ENCODE measurements around the gene GPR25. TPM values are rescaled to one million over a fixed set of nuclear protein-coding genes. Genes with fewer than 3 reads are reported as not detected.
A peak's percentile ranks its signal among the peaks of the same experiment; 100 is the strongest.

GPR25 gene, protein sequence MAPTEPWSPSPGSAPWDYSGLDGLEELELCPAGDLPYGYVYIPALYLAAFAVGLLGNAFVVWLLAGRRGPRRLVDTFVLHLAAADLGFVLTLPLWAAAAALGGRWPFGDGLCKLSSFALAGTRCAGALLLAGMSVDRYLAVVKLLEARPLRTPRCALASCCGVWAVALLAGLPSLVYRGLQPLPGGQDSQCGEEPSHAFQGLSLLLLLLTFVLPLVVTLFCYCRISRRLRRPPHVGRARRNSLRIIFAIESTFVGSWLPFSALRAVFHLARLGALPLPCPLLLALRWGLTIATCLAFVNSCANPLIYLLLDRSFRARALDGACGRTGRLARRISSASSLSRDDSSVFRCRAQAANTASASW
- under 1 TPM in 1 of 4 donors, not detected in 3; 0.48 TPM for total RNA-seq

DNA sequence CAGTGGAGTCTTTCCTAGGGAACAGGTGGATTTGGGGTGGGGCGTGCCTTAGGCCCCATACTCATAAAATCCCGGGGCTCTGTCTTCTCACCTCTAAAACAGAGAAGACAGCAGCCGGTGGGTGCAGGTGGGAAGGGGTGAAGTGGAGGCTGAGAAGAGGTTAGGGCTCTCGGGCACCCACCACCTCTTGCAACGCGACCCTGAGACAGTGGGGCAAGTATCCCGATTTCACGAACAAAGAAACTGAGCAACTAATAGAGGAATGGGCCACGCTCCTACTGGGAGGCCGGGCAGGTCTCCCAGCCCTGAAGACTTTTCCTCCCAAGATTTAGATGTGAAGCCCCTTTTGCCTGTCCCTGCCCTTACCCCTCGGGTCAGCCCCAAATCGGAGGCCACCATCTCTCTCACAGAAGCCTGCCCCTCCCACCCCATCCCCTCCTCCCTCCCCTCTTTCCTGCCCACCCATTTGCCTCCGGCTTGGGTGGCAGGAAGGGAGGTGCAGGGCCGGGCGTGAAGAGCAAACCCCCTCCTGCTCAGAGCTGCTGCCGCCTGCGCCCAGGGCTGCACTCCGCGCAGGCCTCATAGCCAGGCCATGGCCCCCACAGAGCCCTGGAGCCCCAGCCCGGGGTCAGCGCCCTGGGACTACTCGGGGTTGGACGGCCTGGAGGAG is at the start of gene GPR25:
Gene GPR25, plus strand, starts transcription at position 536 of the 670 bp plus-strand sequence. Its CDS starts 57 bp downstream, at position 593.
- H3K27ac ChIP-seq = no peak within 1 kb of the TSS
- peaks cover 73% of the 10 kb centered on the region for H3K27me3 ChIP-seq
- H3K4me1 ChIP-seq = peaks cover 0 to 13% (median 11%) of the 10 kb centered on the region in 4 donors
- TF ChIP-seq POLR2A (IDR thresholded peaks at IDR 0.05) (no peak), EP300 (IDR thresholded peaks at IDR 0.05; ENCODE audit: low read depth) (no peak), POLR2AphosphoS5 (IDR thresholded peaks at IDR 0.05) (no peak)
- TF ChIP-seq, protein P1, sequence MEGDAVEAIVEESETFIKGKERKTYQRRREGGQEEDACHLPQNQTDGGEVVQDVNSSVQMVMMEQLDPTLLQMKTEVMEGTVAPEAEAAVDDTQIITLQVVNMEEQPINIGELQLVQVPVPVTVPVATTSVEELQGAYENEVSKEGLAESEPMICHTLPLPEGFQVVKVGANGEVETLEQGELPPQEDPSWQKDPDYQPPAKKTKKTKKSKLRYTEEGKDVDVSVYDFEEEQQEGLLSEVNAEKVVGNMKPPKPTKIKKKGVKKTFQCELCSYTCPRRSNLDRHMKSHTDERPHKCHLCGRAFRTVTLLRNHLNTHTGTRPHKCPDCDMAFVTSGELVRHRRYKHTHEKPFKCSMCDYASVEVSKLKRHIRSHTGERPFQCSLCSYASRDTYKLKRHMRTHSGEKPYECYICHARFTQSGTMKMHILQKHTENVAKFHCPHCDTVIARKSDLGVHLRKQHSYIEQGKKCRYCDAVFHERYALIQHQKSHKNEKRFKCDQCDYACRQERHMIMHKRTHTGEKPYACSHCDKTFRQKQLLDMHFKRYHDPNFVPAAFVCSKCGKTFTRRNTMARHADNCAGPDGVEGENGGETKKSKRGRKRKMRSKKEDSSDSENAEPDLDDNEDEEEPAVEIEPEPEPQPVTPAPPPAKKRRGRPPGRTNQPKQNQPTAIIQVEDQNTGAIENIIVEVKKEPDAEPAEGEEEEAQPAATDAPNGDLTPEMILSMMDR (IDR thresholded peaks at IDR 0.05) = no peak
- H3K36me3 ChIP-seq = no peaks in the 10 kb centered on the region
- in situ Hi-C loops (cut with MboI; ENCODE audit: low pct_ligation_motif_present in 1 of 4, low pct_unique_long_range_greater_than_20kb in 1 of 4, low sequenced_read_pairs in 3 of 4) = no loop called here
- no peaks in the 10 kb centered on the region for H3K9me3 ChIP-seq
- DNase-seq = no peak
- intact Hi-C loops (cut with DNase I; ENCODE audit: low total_unique reads) = no loop called here
- peak within 1 kb of the TSS in 2 of 4 donors; percentile 18 to 41 for H3K4me3 ChIP-seq
- 83 to 85% methylated on average over 2 to 23 of the region's 23 CpGs for WGBS, 2 donors (ENCODE audit: low coverage in 1 of 2)

DNA sequence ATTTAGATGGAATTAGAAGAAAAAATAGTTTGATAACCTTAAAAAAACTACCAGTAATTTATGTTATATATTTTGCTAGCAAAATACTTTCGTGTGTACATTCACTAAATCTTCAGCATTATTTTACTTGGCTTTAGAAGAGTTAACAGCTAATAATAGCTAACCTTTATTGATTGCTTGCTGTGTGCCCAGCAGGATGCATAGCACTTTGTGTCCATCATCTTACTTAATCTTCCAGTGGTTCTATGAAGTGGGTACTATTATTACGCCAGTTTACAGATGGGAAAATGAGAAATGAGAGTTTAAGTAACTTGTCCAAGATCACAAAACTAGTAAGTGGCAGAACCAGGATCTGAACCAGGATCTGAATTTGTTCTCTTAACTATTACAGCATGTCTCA is 41.7 kb upstream of the GPR25 start:
- DNase-seq = no peak
- no peaks in the 10 kb centered on the region for H3K27me3 ChIP-seq
- 73 to 100% methylated on average over 2 of the region's 2 CpGs for WGBS, 2 donors (ENCODE audit: low coverage in 1 of 2)
- H3K27ac ChIP-seq = no peak overlapping the region
- intact Hi-C loops (cut with DNase I; ENCODE audit: low total_unique reads) = no loop called here
- TF ChIP-seq EP300 (IDR thresholded peaks at IDR 0.05; ENCODE audit: low read depth) (no peak), POLR2AphosphoS5 (IDR thresholded peaks at IDR 0.05) (no peak)
- TF ChIP-seq, protein P1 (IDR thresholded peaks at IDR 0.05) = no peak
- in situ Hi-C loops (cut with MboI; ENCODE audit: low pct_ligation_motif_present in 1 of 4, low pct_unique_long_range_greater_than_20kb in 1 of 4, low sequenced_read_pairs in 3 of 4) = no loop called here
- no peak overlapping the region for H3K4me3 ChIP-seq
- H3K9me3 ChIP-seq = no peaks in the 10 kb centered on the region
- peaks cover 0 to 6% (median 0%) of the 10 kb centered on the region in 4 donors for H3K4me1 ChIP-seq
- H3K36me3 ChIP-seq = peaks cover 0 to 1% (median 0%) of the 10 kb centered on the region in 4 donors

DNA sequence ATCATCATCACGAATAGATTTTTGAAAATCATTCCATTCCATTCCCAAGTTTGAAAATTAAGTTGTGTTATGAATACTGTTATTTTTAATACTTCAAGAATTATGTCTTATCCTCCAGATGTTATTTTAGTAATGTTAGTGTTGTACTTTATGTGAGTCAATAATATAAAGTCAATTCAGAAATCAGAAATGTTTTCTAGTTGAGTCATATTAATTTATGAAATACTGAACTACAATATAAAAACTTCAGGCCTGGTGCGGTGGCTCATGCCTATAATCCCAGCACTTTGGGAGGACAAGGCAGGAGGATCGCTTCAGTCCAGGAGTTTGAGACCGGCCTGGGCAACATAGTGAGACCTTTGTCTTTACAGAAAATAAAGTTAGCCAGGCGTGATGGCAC is 38.4 kb upstream of the GPR25 start:
- no peak for DNase-seq
- H3K9me3 ChIP-seq = no peaks in the 10 kb centered on the region
- peaks cover 0 to 7% (median 0%) of the 10 kb centered on the region in 4 donors for H3K36me3 ChIP-seq
- H3K27me3 ChIP-seq = no peaks in the 10 kb centered on the region
- H3K4me1 ChIP-seq = peaks cover 0 to 4% (median 0%) of the 10 kb centered on the region in 4 donors
- no peak overlapping the region for H3K27ac ChIP-seq
- no peak overlapping the region for H3K4me3 ChIP-seq
- TF ChIP-seq EP300 (IDR thresholded peaks at IDR 0.05; ENCODE audit: low read depth) (no peak), POLR2A (IDR thresholded peaks at IDR 0.05) (no peak), POLR2AphosphoS5 (IDR thresholded peaks at IDR 0.05) (no peak)
- TF ChIP-seq, protein P1 (IDR thresholded peaks at IDR 0.05) = no peak
- 86 to 90% methylated on average over 5 of the region's 5 CpGs for WGBS, 2 donors (ENCODE audit: low coverage in 1 of 2)
- in situ Hi-C loops (cut with MboI; ENCODE audit: low pct_ligation_motif_present in 1 of 4, low pct_unique_long_range_greater_than_20kb in 1 of 4, low sequenced_read_pairs in 3 of 4) = no loop called here
- intact Hi-C loops (cut with DNase I; ENCODE audit: low total_unique reads) = no loop called here

- in situ Hi-C loops (cut with MboI; ENCODE audit: low pct_ligation_motif_present in 1 of 4, low pct_unique_long_range_greater_than_20kb in 1 of 4, low sequenced_read_pairs in 3 of 4) (no loop called here), intact Hi-C loops (cut with DNase I; ENCODE audit: low total_unique reads) (no loop called here)
- no peaks in the 10 kb centered on the region for H3K27me3 ChIP-seq
- no peak for DNase-seq
- peaks cover 0 to 4% (median 0%) of the 10 kb centered on the region in 4 donors for H3K4me1 ChIP-seq
- no peaks in the 10 kb centered on the region for H3K9me3 ChIP-seq
- 83 to 96% methylated on average over 1 to 3 of the region's 3 CpGs for WGBS, 2 donors (ENCODE audit: low coverage in 1 of 2)
- no peak overlapping the region for H3K27ac ChIP-seq
- TF ChIP-seq, protein P1 (IDR thresholded peaks at IDR 0.05) = no peak
- no peak for TF ChIP-seq EP300 (IDR thresholded peaks at IDR 0.05; ENCODE audit: low read depth)
- H3K36me3 ChIP-seq = peaks cover 0 to 7% (median 0%) of the 10 kb centered on the region in 4 donors
- no peak overlapping the region for H3K4me3 ChIP-seq
Measured at GRCh38 chr1:200836213-200836612, 36.6 kb upstream of the GPR25 start.
